HepG2 (cell line): Measurements from ENCODE around the gene ARFGAP1. TPM values are rescaled to one million over a fixed set of nuclear protein-coding genes. Genes with fewer than 3 reads are reported as not detected.

ENCODE experiments used
- ATAC-seq: fragments of 200-7000 bp; cut with Tn5 transposase; 3 replicates; pipeline ENCODE4 v1.9.1; 2020; ENCODE audit warnings: mild to moderate bottlenecking, moderate library complexity
- BruUV-seq: library from RNA; stranded (reverse); fragments of 400-500 nt; replicated peaks from 2 replicates; lab custom pipeline; 2021; lab: Mats Ljungman, UMichigan
- CTCF ChIA-PET: fragments of 300-600 bp; formaldehyde crosslinking; extraction: SDS; loops from one replicate; lab custom pipeline; 2021; ENCODE audit warnings: low total read pairs, inconsistent platforms, low intra/inter-chr PET ratio; lab: Yijun Ruan, JAX
- POLR2A ChIA-PET: fragments of 350-600 bp; sonication (Branson Sonifier 250); formaldehyde crosslinking; loops from one replicate; lab custom pipeline; 2020; ENCODE audit warnings: antibody characterized with exemption, inconsistent platforms; lab: Yijun Ruan, JAX
- DNase-seq: peaks from one replicate; pipeline ENCODE4 v3.0.0-alpha.2; 2015; ENCODE audit warnings: low spot score
- FAIRE-seq: peaks from 3 replicates; lab custom pipeline; 2011; peaks lifted over from hg19 to GRCh38; lab: Jason Lieb, UNC
- H2AFZ ChIP-seq: one replicate; pipeline ENCODE4 v1.6.1; 2011; ENCODE audit warnings: low read length, inconsistent platforms
- H3K27ac ChIP-seq: fragments of 300-600 bp; 3 replicates; pipeline ENCODE4 v1.8.0; 2011; ENCODE audit warnings: mixed run types, mild to moderate bottlenecking, mixed read lengths, low read length, inconsistent platforms; ENCODE audit not compliant: insufficient read depth; ENCODE audit errors: extremely low read length
- H3K27me3 ChIP-seq, 2 experiments: fragments of 200-600 bp in 1 of 2; 2 replicates in 1 of 2; 3 replicates in 1 of 2; pipeline versions ENCODE4 v1.6.0 to v1.8.0; 2011; ENCODE audit warnings: low read length in 2 of 2, mild to moderate bottlenecking in 2 of 2, moderate library complexity in 2 of 2, inconsistent platforms in 1 of 2; ENCODE audit not compliant: insufficient read depth in 2 of 2, control insufficient read depth in 1 of 2
- H3K36me3 ChIP-seq, 2 experiments: fragments of 200-600 bp in 1 of 2; replicated peaks in 1 of 2; 2 replicates in 1 of 2; 3 replicates in 1 of 2; pipeline versions ENCODE4 v1.5.1 to v1.8.0; 2011; ENCODE audit warnings: low read length in 2 of 2, inconsistent platforms in 1 of 2; ENCODE audit not compliant: insufficient read depth in 2 of 2, control insufficient read depth in 1 of 2
- H3K4me1 ChIP-seq: 2 replicates; pipeline ENCODE4 v1.5.1; 2012; ENCODE audit warnings: low read length, inconsistent platforms; ENCODE audit not compliant: insufficient read depth
- H3K4me2 ChIP-seq: 2 replicates; pipeline ENCODE4 v1.6.0; 2011; ENCODE audit warnings: low read depth, low read length, inconsistent platforms
- H3K4me3 ChIP-seq, 3 experiments: fragments of 200-600 bp in 1 of 3; sonication (generic), shearing (Covaris generic) in 1 of 3; replicated peaks in 1 of 3; 2 replicates each; pipeline ENCODE4 v1.5.1; 2011 to 2016; ENCODE audit warnings: low read length in 3 of 3, inconsistent platforms in 2 of 3, low read depth in 2 of 3, mild to moderate bottlenecking in 2 of 3, control low read depth in 1 of 3, mixed read lengths in 1 of 3; ENCODE audit not compliant: insufficient read depth in 1 of 3
- H3K79me2 ChIP-seq: one replicate; pipeline ENCODE4 v1.6.1; 2011; ENCODE audit warnings: low read length, inconsistent platforms; ENCODE audit not compliant: insufficient read depth
- H3K9ac ChIP-seq: 2 replicates; pipeline ENCODE4 v1.6.0; 2011; ENCODE audit warnings: mild to moderate bottlenecking, low read depth, low read length, inconsistent platforms; ENCODE audit not compliant: insufficient read depth
- H3K9me3 ChIP-seq: 2 replicates; pipeline ENCODE4 v1.5.1; 2012; ENCODE audit warnings: mild to moderate bottlenecking, low read length
- H4K20me1 ChIP-seq: 2 replicates; pipeline ENCODE4 v1.6.0; 2011; ENCODE audit warnings: inconsistent platforms, mild to moderate bottlenecking, low read length, moderate library complexity; ENCODE audit not compliant: insufficient read depth
- AHDC1 ChIP-seq: sonication (generic); formaldehyde crosslinking; IDR thresholded peaks from 2 replicates; pipeline ENCODE4 v1.5.1; 2020; ENCODE audit warnings: mild to moderate bottlenecking, missing genetic modification reagents, borderline replicate concordance
- ATF1 ChIP-seq: IDR thresholded peaks from 2 replicates; pipeline ENCODE4 v1.6.1; 2016; ENCODE audit warnings: mild to moderate bottlenecking, control low read depth
- CREB1 ChIP-seq, 2 experiments: fragments of 450-650 bp in 1 of 2; IDR thresholded peaks; 2 replicates each; pipeline ENCODE4 v1.6.1; 2016 to 2017; ENCODE audit warnings: control low read depth in 1 of 2, mild to moderate bottlenecking in 1 of 2, missing compliant biosample characterization in 1 of 2, missing genetic modification characterization in 1 of 2
- FUBP1 ChIP-seq: sonication (generic); formaldehyde crosslinking; IDR thresholded peaks from 2 replicates; pipeline ENCODE4 v1.5.1; 2020; ENCODE audit warnings: missing genetic modification reagents, mild to moderate bottlenecking, borderline replicate concordance
- HOXD1 ChIP-seq: sonication (generic); formaldehyde crosslinking; IDR thresholded peaks from 2 replicates; pipeline ENCODE4 v1.5.0; 2020; ENCODE audit warnings: missing genetic modification reagents
- NFRKB ChIP-seq: fragments of 450-650 bp; IDR thresholded peaks from 2 replicates; pipeline ENCODE4 v1.6.1; 2017
- NR2F6 ChIP-seq, 2 experiments: IDR thresholded peaks; 2 replicates each; pipeline ENCODE4 v1.6.1; 2016; ENCODE audit warnings: antibody characterized with exemption in 1 of 2, mild to moderate bottlenecking in 1 of 2
- YY1 ChIP-seq: IDR thresholded peaks from 2 replicates; pipeline ENCODE4 v1.6.1; 2011; ENCODE audit warnings: low read length, low read depth, moderate library complexity, mild to moderate bottlenecking; ENCODE audit not compliant: insufficient read depth, insufficient replicate concordance
- ZBTB20 ChIP-seq: sonication (generic); formaldehyde crosslinking; IDR thresholded peaks from 2 replicates; pipeline ENCODE4 v1.8.1; 2023; ENCODE audit warnings: missing genetic modification reagents, low read depth, mild to moderate bottlenecking, borderline replicate concordance
- ZNF276 ChIP-seq: sonication (generic); formaldehyde crosslinking; IDR thresholded peaks from 2 replicates; pipeline ENCODE4 v1.4.0; 2020; ENCODE audit warnings: mild to moderate bottlenecking, low read depth, missing genetic modification reagents
- ZNF576 ChIP-seq: sonication (generic); formaldehyde crosslinking; IDR thresholded peaks from 2 replicates; pipeline ENCODE4 v1.4.0; 2020; ENCODE audit warnings: mild to moderate bottlenecking, missing genetic modification reagents
- ZNF614 ChIP-seq: IDR thresholded peaks from 2 replicates; pipeline ENCODE4 v1.6.1; 2018; ENCODE audit warnings: missing biosample characterization, missing genetic modification reagents, inconsistent platforms, borderline replicate concordance
- WGBS: methylation state at CpG from one replicate; pipeline ENCODE4 v1.1.6; 2017; ENCODE audit warnings: low lambda C conversion rate; 5-methylcytosine and 5-hydroxymethylcytosine counted together
- in situ Hi-C: cut with HindIII; loops from 2 replicates; pipeline ENCODE4 v1.10.0; 2017; ENCODE audit warnings: low pct_unique_long_range_greater_than_20kb; ENCODE audit not compliant: extremely low pct_ligation_motif_present
- intact Hi-C: fragments of 100-400 bp; cut with micrococcal nuclease; formaldehyde crosslinking; loops from one replicate; pipeline ENCODE4 v1.10.0; 2022; ENCODE audit not compliant: unreplicated experiment
- polyA plus RNA-seq, 8 experiments: library from polyadenylated mRNA; depleted of rRNA in 3 of 8; stranded (reverse) in 7 of 8; unstranded in 1 of 8; fragments of >200 nt; fragmentation: Illumina TruSeq in 4 of 8; extraction: Trizol in 4 of 8; gene quantifications; 2 replicates each; pipeline versions ENCODE4 v1.2.1 to v1.2.3, GENCODE V29; 2011 to 2016; ENCODE audit warnings: low read depth in 4 of 8, missing spikeins in 1 of 8, mixed read lengths in 1 of 8; ENCODE audit not compliant: insufficient read depth in 1 of 8
- total RNA-seq, 5 experiments: library from RNA; depleted of rRNA; stranded (reverse); fragments of >200 nt; fragmentation: Illumina TruSeq; extraction: Trizol; gene quantifications; 2 replicates each; pipeline ENCODE4 v1.2.3, GENCODE V29; 2016; ENCODE audit warnings: low read depth in 1 of 5

ARFGAP1 gene
- total and polyA plus RNA-seq, 2 of the 13 experiments (the other 11 are each of a cell fraction or from before 2014, with no cell fraction given) = 132 TPM

- TF ChIP-seq ZNF576 (CRISPR knock-in tag) (no peak), NR2F6 (IDR thresholded peaks at IDR 0.05) (no peak), NR2F6 (CRISPR knock-in tag; IDR thresholded peaks at IDR 0.05) (no peak)
Observed at GRCh38 chr20:63322146-63322932, 49.7 kb downstream of the ARFGAP1 start (continued).

GRCh38 chr20:63322933-63323273, 50.3 kb downstream of the ARFGAP1 start:
- no peaks in the 10 kb centered on the region for H3K36me3 ChIP-seq
- H3K4me2 ChIP-seq = no peak overlapping the region
- no peak overlapping the region for H3K4me3 ChIP-seq
- H3K79me2 ChIP-seq = no peaks in the 10 kb centered on the region
- no peak overlapping the region for H2AFZ ChIP-seq
- intact Hi-C loops = no loop called here
- no TSS peak for BruUV-seq
- POLR2A ChIA-PET = no interaction called here
- 64% methylated on average over 10 of the region's 15 CpGs for WGBS
- peaks cover 7 to 36% of the 10 kb centered on the region in 2 experiments; a peak in 4 of 5 replicates for H3K27me3 ChIP-seq
- ATAC-seq (no peak), DNase-seq (no peak), FAIRE-seq (no peak)
- H4K20me1 ChIP-seq = no peaks in the 10 kb centered on the region; the same call in 1 of the 2 replicates
- in situ Hi-C loops = no loop called here
- H3K9ac ChIP-seq = no peak overlapping the region
- H3K9me3 ChIP-seq = no peaks in the 10 kb centered on the region
- CTCF ChIA-PET = no interaction called here
- no peaks in the 10 kb centered on the region for H3K4me1 ChIP-seq
- no peak overlapping the region for H3K27ac ChIP-seq
- no peak for TF ChIP-seq ZNF614
- TF ChIP-seq AHDC1 (CRISPR knock-in tag) = no peak
- no peak for TF ChIP-seq HOXD1 (CRISPR knock-in tag)
- TF ChIP-seq YY1 = no peak
- no peak for TF ChIP-seq ZBTB20 (CRISPR knock-in tag)
- no peak for TF ChIP-seq FUBP1 (CRISPR knock-in tag)
- no peak for TF ChIP-seq NFRKB
- TF ChIP-seq ATF1 (CRISPR knock-in tag) = no peak
- TF ChIP-seq CREB1 (IDR thresholded peaks at IDR 0.05) = no peak
- TF ChIP-seq CREB1 (CRISPR knock-in tag; IDR thresholded peaks at IDR 0.05) = no peak
- TF ChIP-seq ZNF276 (CRISPR knock-in tag) = no peak
